NK-92 (cell line): Measurements from ENCODE around the gene MYH6.

Experiments
- DNase-seq: peaks from one replicate; lab custom pipeline; 2025; ENCODE audit not compliant: unreplicated experiment; lab: John Stamatoyannopoulos, UW

MYH6 gene

GRCh38 chr14:23379366-23380196, 28.5 kb downstream of the MYH6 start:
- DNase-seq, result no peak

- no peak for DNase-seq
Measured at GRCh38 chr14:23378612-23379220, 29.4 kb downstream of the MYH6 start.

- DNase-seq, result no peak
Measured at GRCh38 chr14:23377573-23378563, 30.2 kb downstream of the MYH6 start.

- DNase-seq, result no peak
Measured at GRCh38 chr14:23377198-23377550, 30.9 kb downstream of the MYH6 start.

GRCh38 chr14:23376482-23377197, 31.4 kb downstream of the MYH6 start, which contains the start of gene CMTM5:
Gene CMTM5, plus strand, starts transcription at chr14:23377046. Its CDS starts 206 bp downstream, at chr14:23377252.
- DNase-seq, result no peak

GRCh38 chr14:23375527-23376251, 32.4 kb downstream of the MYH6 start:
- no peak for DNase-seq

GRCh38 chr14:23373041-23373440, 35.0 kb downstream of the MYH6 start:
- DNase-seq, result no peak

- DNase-seq, result no peak
Measured at GRCh38 chr14:23372509-23372908, 35.6 kb downstream of the MYH6 start, which contains the start of gene IL25. Gene IL25, plus strand, starts transcription at chr14:23372809.

- DNase-seq, result no peak
Measured at GRCh38 chr14:23371865-23372264, 36.2 kb downstream of the MYH6 start.

- no peak for DNase-seq
Measured at GRCh38 chr14:23370221-23370620, 37.9 kb downstream of the MYH6 start.

- no peak for DNase-seq
Measured at GRCh38 chr14:23366426-23366921, 41.6 kb downstream of the MYH6 start.

GRCh38 chr14:23365732-23366425, 42.2 kb downstream of the MYH6 start:
- DNase-seq, result no peak

- no peak for DNase-seq
Measured at GRCh38 chr14:23365036-23365731, 42.9 kb downstream of the MYH6 start, which contains the start of gene EFS. Gene EFS, minus strand, starts transcription at chr14:23365172. Its CDS starts 147 bp downstream, at chr14:23365025.

GRCh38 chr14:23364164-23365035, 43.7 kb downstream of the MYH6 start:
- no peak for DNase-seq

GRCh38 chr14:23362200-23362599, 45.9 kb downstream of the MYH6 start:
- no peak for DNase-seq

GRCh38 chr14:23361763-23362162, 46.3 kb downstream of the MYH6 start:
- no peak for DNase-seq

GRCh38 chr14:23361320-23361719, 46.8 kb downstream of the MYH6 start:
- DNase-seq, result no peak
